Heart left ventricle (tissue), 16 donors: ENCODE results near the gene MVD. TPM values are rescaled to one million over a fixed set of nuclear protein-coding genes. Genes with fewer than 3 reads are reported as not detected.
A peak's percentile ranks its signal among the peaks of the same experiment; 100 is the strongest.

Experiments
- ATAC-seq, 4 donors: fragments of 200-7000 bp; cut with Tn5 transposase; one replicate each; pipeline ENCODE4 v1.9.1; 2020 to 2022; ENCODE audit warnings: moderate library complexity in 4 of 4, mild to moderate bottlenecking in 3 of 4, moderate number of reproducible peaks in 1 of 4
- DNase-seq, 5 donors: peaks; one replicate each; pipeline ENCODE4 v3.0.0-alpha.2; 2020
- H3K27ac ChIP-seq, 12 donors: fragments of 200-600 bp; sonication (generic) in 4 of 12; one replicate each; pipeline versions ENCODE4 v1.5.0 to v1.8.0; 2016 to 2022; ENCODE audit warnings: mild to moderate bottlenecking in 2 of 12
- H3K27me3 ChIP-seq, 9 donors: fragments of 200-600 bp; sonication (generic) in 2 of 9; one replicate each; pipeline versions ENCODE4 v1.5.1 to v1.8.0; 2016 to 2022; ENCODE audit warnings: mild to moderate bottlenecking in 3 of 9
- H3K36me3 ChIP-seq, 9 donors: fragments of 200-600 bp; sonication (generic) in 2 of 9; one replicate each; pipeline versions ENCODE4 v1.5.0 to v1.8.0; 2018 to 2022; ENCODE audit warnings: mild to moderate bottlenecking in 2 of 9
- H3K4me1 ChIP-seq, 12 donors: fragments of 200-600 bp; sonication (generic) in 4 of 12; one replicate each; pipeline versions ENCODE4 v1.5.0 to v1.8.0; 2016 to 2022; ENCODE audit warnings: mild to moderate bottlenecking in 3 of 12
- H3K4me3 ChIP-seq, 12 donors: fragments of 200-600 bp; sonication (generic) in 4 of 12; one replicate each; pipeline versions ENCODE4 v1.5.0 to v1.8.0; 2017 to 2022; ENCODE audit warnings: mild to moderate bottlenecking in 9 of 12, moderate library complexity in 4 of 12
- H3K9me3 ChIP-seq, 12 donors: fragments of 200-600 bp; sonication (generic) in 4 of 12; one replicate each; pipeline versions ENCODE4 v1.5.0 to v1.8.0; 2016 to 2022; ENCODE audit warnings: mild to moderate bottlenecking in 1 of 12
- CTCF ChIP-seq, 12 donors: fragments of 200-600 bp; sonication (generic) in 4 of 12; IDR thresholded peaks; one replicate each; pipeline versions ENCODE4 v1.5.0 to v1.8.0; 2018 to 2022; ENCODE audit warnings: antibody characterized with exemption in 12 of 12, mild to moderate bottlenecking in 5 of 12
- POLR2A ChIP-seq, 2 donors: fragments of 450-650 bp; IDR thresholded peaks; one replicate each; pipeline ENCODE4 v1.6.1; 2017; ENCODE audit warnings: antibody characterized with exemption in 2 of 2, mild to moderate bottlenecking in 2 of 2, moderate library complexity in 2 of 2
- WGBS, 4 donors: extraction: QIAGEN DNeasy Blood & Tissue Kit in 2 of 4; methylation state at CpG; one replicate each; pipeline versions ENCODE4 v1.1.5 to v1.1.7; 2013 to 2018; 5-methylcytosine and 5-hydroxymethylcytosine counted together
- intact Hi-C, 10 donors: fragments of 100-400 bp; cut with DNase I; formaldehyde crosslinking; loops; one replicate each; pipeline versions ENCODE4 v1.11.1 to v1.14.2; 2022
- polyA plus RNA-seq, 2 donors: library from polyadenylated mRNA; stranded (reverse); fragments of 200-250 nt; gene quantifications; one replicate each; pipeline ENCODE4 v1.2.3, GENCODE V29; 2013
- total RNA-seq, 9 donors: library from RNA; depleted of rRNA in 2 of 9; stranded (reverse); fragments of >200 nt in 2 of 9; fragmentation: NEBNext Ultra II Directional in 3 of 9; extraction: Animal tissue kit (Norgen Biotek cat#: 25700) in 3 of 9; gene quantifications; one replicate each; pipeline versions ENCODE4 v1.1.0 to v1.2.4, GENCODE V29; 2016 to 2023
- donor health status: ischemic (EF 13 %, LVEDD 7.1; RV severe dilation, severe dysfunction).
- donor health status: healthy with polysubstance abuse.
- donor health status: DM: no; HTN: yes; CAD: no.
- donor health status: DM: no; HTN: no; CAD: no.
- donor health status: ischemic (EF 25% LVEDD 6.9; RV normal size, moderate dysfunction).
- donor health status: ischemic (EF 25% LVEDD 5.7; RV mildly dilated, moderate dysfunction).
- donor health status: healthy.
- donor health status: DM: yes; HTN: yes; CAD: no.
- donor health status: ischemic (EF 35%, LVEDD 5.7; RV mildly dilated, moderate dysfunction).
- donor health status: nonischemic (EF 11% LVEDD 7.7; RV severe dilation, severe dysfunction).
- donor health status: DM: yes; HTN: yes; CAD: no.
- donor health status: PGD.
- donor health status: ischemic (EF 29% LVEDD 5.4; RV normal size, mild dysfunction).
- donor health status: nonischemic (EF 23%, LVEDD 6.1; RV moderate dilation, normal function).

The MVD gene
- total and polyA plus RNA-seq, 11 donors, result 17.5 to 41.2 (median 21.0) TPM

- DNase-seq, result no peak
- TF ChIP-seq POLR2A (IDR thresholded peaks at IDR 0.05) (no peak), CTCF (IDR thresholded peaks at IDR 0.05) (no peak)
- peaks cover 0 to 36% (median 31%) of the 10 kb centered on the region in 9 donors for H3K36me3 ChIP-seq
- H3K27ac ChIP-seq, result no peak overlapping the region
- H3K4me3 ChIP-seq, result no peak overlapping the region
- H3K27me3 ChIP-seq, result peaks cover 0 to 22% (median under 1%) of the 10 kb centered on the region in 9 donors
- H3K4me1 ChIP-seq, result peaks cover 0 to 24% (median 0%) of the 10 kb centered on the region in 12 donors
- 87 to 92% (median 89%) methylated on average over 35 to 37 of the region's 37 CpGs for WGBS, 4 donors
- ATAC-seq, result no peak
- no peaks in the 10 kb centered on the region for H3K9me3 ChIP-seq
- intact Hi-C loops, result loop anchor here in 1 of 10 donors (5.0 kb wide), 1 partner anchor 102 kb away; no protein-coding TSS in a partner anchor
These were observed 31.6 kb upstream of the MVD start for GRCh38 chr16:88694221-88695087.

- TF ChIP-seq CTCF (IDR thresholded peaks at IDR 0.05) (no peak), POLR2A (IDR thresholded peaks at IDR 0.05) (no peak)
- no peaks in the 10 kb centered on the region for H3K9me3 ChIP-seq
- peaks cover 0 to 19% (median 0%) of the 10 kb centered on the region in 12 donors for H3K4me1 ChIP-seq
- H3K4me3 ChIP-seq, result no peak overlapping the region
- H3K27me3 ChIP-seq, result peaks cover 0 to 30% (median 5%) of the 10 kb centered on the region in 9 donors
- H3K27ac ChIP-seq, result no peak overlapping the region
- no peak for ATAC-seq
- 91 to 97% (median 92%) methylated on average over 13 to 39 of the region's 39 CpGs for WGBS, 4 donors
- intact Hi-C loops, result no loop called here
- no peak for DNase-seq
- peaks cover 0 to 29% (median 23%) of the 10 kb centered on the region in 9 donors for H3K36me3 ChIP-seq
These were observed 30.7 kb upstream of the MVD start for GRCh38 chr16:88693420-88694177.

- ATAC-seq (no peak), DNase-seq (no peak)
- Histone ChIP-seq H3K4me1 (peaks cover 0 to 19% (median 0%) of the 10 kb centered on the region in 12 donors), H3K4me3 (no peak overlapping the region), H3K9me3 (no peaks in the 10 kb centered on the region), H3K36me3 (peaks cover 0 to 22% (median 15%) of the 10 kb centered on the region in 9 donors), H3K27ac (peak overlapping the region in 1 of 12 donors; percentile 9), H3K27me3 (peaks cover 0 to 38% (median 9%) of the 10 kb centered on the region in 9 donors)
- 62 to 90% (median 81%) methylated on average over 10 of the region's 10 CpGs for WGBS, 4 donors
- intact Hi-C loops, result no loop called here
- TF ChIP-seq CTCF (IDR thresholded peaks at IDR 0.05), result no peak
- no peak for TF ChIP-seq POLR2A (IDR thresholded peaks at IDR 0.05)
These were observed 30.0 kb upstream of the MVD start for GRCh38 chr16:88692861-88693260.
